Activated CD8-positive, alpha-beta memory T cell treated with anti-CD3 and anti-CD28 coated beads, Interleukin-2, amount 50 U/mL, for 4 hours (primary cell): ENCODE measurements around the gene PSME4.
"Not testable (repeated sequence)": the region's sequence is repeated elsewhere in the genome, so short reads cannot be mapped to it uniquely, and the experiment has no call there.

Experiments used
- DNase-seq: peaks from one replicate; pipeline ENCODE4 v3.0.0-alpha.2; 2020

PSME4 gene

GRCh38 chr2:53828331-53828730, 142.5 kb downstream of the PSME4 start:
- no peak for DNase-seq

DNA sequence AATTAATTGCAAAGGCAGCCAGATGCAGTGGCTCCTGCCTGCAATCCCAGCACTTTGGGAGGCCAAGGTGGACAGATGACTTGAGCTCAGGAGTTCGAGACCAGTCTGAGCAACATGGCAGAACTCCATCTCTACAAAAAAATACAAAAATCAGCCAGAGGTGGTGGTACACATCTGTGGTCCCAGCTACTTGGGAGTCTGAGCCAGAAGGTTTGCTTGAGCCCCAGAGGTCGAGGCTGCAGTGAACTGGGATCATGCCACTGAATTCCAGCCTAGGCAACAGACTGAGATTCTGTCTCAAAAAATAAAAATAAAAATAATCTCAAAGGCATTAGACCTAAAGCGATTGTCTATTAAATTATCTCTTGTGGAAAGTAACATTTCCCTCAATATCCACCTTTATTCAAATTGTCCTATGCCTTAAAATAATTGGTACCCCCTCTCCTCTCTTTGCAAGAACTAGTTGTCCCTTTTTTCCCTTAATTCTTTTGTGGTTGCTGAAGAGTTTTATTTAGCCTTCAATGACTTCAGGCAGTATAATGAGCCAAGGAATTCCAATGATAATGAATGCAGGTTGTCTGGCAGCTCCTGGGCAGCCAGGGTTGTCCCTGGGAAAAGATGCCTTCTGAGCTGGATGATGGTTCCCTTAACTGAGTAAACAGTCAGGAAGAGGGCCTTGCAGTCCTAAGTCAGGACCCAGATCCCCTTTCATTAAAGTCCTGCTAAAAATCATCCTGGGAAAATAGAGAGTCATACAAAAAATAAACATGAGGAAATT, 143.2 kb downstream of the PSME4 start:
- DNase-seq = no peak

- no peak for DNase-seq
These were observed 144.0 kb downstream of the PSME4 start for GRCh38 chr2:53826587-53827397.

GRCh38 chr2:53826030-53826410, 144.8 kb downstream of the PSME4 start:
- DNase-seq = no peak

GRCh38 chr2:53823639-53824038, 147.2 kb downstream of the PSME4 start:
- DNase-seq = not testable (repeated sequence)

DNA sequence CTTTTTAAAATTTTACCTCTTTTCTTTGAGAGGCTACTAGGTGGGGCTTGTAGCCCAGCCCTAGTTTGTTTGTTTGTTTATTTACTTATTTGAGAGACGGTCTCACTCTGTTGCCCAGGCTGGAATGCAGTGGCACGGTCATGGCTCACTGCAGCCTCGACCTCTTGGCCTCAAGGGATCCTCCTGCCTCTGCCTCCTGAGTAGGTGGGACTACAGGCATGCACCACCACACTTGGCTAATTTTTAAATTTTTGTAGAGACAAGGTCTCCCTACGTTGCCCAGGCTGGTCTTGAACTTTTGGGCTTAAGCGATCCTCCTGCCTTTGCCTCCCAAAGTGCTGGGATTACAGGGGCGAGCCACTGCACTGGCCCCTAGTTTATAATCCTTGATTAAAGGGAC, 149.0 kb downstream of the PSME4 start:
- no peak for DNase-seq

GRCh38 chr2:53820711-53821110, 150.1 kb downstream of the PSME4 start:
- DNase-seq = no peak

DNA sequence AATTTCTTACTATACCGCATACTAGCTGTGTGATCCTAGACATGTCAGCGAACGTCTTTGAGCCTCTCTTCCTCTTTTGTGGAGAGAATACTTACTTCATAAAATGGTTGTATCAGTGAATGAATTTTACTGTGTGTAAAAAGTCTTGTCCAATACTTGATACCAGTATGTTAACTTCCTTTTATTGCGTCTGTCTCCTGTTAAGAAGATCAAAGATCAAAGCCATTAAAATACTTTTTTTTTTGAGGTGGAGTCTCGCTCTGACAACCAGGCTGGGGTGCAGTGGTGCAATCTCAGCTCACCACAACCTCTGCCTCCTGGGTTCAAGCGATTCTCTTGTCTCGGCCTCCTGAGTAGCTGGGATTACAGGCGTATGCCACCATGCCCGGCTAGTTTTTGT, 150.7 kb downstream of the PSME4 start:
- no peak for DNase-seq

- no peak for DNase-seq
These were observed 151.2 kb downstream of the PSME4 start for GRCh38 chr2:53819634-53820033.

DNA sequence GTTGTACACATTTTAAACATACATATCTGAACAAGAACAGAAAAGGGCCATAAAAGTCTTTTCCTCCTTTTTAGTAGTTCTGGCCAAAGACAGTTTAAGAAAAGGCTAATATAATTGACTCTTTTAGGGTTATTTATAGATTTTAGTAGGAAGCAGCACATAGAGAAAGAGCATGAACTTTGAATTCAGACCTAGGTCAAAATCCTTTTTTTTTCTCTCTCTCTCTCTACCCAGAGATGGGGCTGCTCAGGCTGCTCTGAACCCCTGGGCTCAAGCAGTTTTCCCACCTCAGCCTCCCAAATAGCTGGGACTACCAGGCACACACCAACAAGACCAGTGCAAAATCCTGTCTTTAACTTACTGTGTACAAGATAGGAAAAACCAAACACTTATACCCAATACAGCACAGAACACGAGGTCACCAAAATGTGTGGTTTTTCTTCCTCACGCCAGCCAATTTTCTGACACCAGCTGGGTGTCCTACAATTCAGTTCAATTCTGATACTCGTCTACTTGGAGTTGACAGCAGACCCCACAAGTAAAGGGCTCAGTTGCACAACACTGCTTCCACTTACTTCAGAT, 151.8 kb downstream of the PSME4 start:
- DNase-seq = no peak
